Left colon (tissue), 2 donors: Measurements from ENCODE around the gene SYDE2. TPM values are rescaled to one million over a fixed set of nuclear protein-coding genes. Genes with fewer than 3 reads are reported as not detected.
"Not testable (repeated sequence)": the region's sequence is repeated elsewhere in the genome, so short reads cannot be mapped to it uniquely, and the experiment has no call there.

Experiments used
- ATAC-seq: fragments of 200-7000 bp; cut with Tn5 transposase; one replicate; pipeline ENCODE4 v1.9.1; 2020; ENCODE audit warnings: mild to moderate bottlenecking, moderate library complexity
- DNase-seq, 2 donors: peaks; one replicate each; pipeline ENCODE4 v3.0.0-alpha.2; 2020
- intact Hi-C, 2 donors: fragments of 100-400 bp; cut with DNase I in 1 of 2; cut with micrococcal nuclease in 1 of 2; formaldehyde crosslinking; loops; one replicate each; pipeline versions ENCODE4 v1.11.2 to v1.14.0; 2022; cut with DNase I, micrococcal nuclease
- total RNA-seq, 2 donors: library from RNA; stranded (reverse); fragmentation: NEBNext Ultra II Directional; extraction: Animal tissue kit (Norgen Biotek cat#: 25700); gene quantifications; one replicate each; pipeline ENCODE4 v1.2.1, GENCODE V29; 2021
- donor health status: DM: no; HTN: no; CAD: no.
- donor health status: DM: yes; HTN: yes; CAD: no.

The SYDE2 gene
- total RNA-seq, 2 donors from 2014 or later: 7.2 to 10.9 TPM

DNA sequence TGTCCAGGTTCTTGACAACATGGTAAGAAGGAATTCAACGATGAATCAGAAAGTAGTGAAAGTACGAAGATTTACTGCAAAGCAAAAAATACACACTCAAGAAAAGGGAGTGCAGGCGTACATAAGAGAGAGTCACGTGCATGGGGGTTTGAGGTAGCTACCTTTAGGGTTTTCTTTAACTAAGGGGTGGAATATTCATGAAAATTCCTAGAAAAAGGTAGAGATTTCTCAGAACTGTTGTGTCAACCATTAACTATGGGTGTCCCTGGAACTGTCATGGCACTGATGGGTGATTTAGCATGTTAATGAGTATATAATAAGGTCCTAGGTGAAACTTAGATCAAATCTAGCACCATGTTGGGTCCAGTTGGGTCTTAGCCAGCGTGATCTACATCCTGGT lies 22.5 kb upstream of the SYDE2 start:
- ATAC-seq (no peak), DNase-seq (no peak)
- intact Hi-C loops: no loop called here

DNA sequence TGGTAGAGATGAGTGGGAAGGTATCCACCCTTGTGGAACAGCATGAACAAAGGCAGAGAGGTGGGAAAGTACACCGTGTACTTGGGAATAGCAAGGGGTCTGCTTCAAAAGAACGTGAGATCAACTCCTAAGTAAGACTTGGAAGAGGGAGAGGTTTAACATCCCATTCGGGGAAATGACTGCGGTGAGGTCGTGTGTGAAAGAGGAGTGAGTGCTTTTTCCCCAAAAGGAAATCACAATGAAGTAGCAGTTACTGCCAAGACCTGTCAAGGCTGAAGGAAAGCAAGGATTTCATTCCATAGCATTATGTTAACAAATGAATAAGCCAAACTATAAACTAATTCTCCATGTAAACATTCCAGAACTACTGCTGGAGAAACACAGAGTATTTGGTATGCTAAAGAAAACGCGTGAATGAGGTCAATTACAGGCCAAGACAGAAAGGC lies 20.0 kb upstream of the SYDE2 start:
- no peak for DNase-seq
- ATAC-seq: no peak
- intact Hi-C loops: no loop called here

DNA sequence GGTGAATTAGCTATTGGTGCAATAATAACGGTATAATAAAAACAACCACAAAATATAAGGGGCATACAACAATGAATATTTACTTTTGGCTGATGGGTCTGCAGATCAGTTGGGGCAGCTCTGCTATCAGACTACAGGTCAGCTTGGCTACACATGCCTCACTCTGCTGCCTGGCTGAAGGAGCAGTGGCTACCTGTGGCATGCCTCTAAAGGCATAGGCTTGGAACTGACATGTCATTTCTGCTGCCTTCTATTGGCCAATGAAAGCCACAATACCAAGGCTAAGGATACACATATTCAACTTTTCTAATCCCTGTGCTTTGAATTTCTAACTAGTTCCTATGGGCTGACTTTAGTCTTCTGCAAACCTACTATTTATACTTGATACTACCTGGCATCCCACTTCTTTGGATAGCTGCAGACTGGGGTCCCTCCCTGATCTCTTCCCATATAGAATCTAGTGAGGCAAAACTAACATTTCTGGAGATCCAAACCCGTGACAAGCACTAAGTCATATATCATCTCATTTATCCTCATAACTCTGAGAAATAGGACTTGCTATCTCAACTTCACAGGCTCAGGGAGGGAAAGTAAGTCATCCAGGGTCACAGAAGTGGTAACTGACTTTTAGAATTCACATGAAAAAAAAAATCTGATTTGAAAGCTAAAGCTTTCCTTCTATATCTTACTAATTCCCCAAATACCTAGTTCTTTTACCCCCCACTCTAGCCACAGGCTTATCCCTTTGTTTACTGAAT lies 19.2 kb upstream of the SYDE2 start:
- intact Hi-C loops: no loop called here
- DNase-seq: no peak
- ATAC-seq: no peak

DNA sequence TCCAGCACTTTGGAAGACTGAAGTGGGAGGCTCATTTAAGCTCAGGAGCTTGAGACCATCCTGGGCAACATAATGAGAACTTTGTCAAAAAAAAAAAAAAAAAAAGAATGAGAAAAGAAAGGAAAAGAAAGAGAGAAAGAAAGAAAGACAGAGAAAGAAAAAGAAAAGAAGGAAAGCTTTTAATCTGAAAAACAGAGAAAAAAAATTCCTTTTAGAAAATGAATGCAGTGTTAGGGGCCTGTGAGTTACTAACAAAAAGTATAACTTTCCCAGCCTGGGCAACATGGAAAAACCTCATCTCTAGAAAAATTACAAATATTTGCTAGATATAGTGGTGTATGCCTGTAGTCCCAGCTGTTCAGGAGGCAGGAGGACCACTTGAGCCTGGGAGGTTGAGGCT lies 15.9 kb upstream of the SYDE2 start:
- intact Hi-C loops: no loop called here
- no peak for ATAC-seq
- no peak for DNase-seq

DNA sequence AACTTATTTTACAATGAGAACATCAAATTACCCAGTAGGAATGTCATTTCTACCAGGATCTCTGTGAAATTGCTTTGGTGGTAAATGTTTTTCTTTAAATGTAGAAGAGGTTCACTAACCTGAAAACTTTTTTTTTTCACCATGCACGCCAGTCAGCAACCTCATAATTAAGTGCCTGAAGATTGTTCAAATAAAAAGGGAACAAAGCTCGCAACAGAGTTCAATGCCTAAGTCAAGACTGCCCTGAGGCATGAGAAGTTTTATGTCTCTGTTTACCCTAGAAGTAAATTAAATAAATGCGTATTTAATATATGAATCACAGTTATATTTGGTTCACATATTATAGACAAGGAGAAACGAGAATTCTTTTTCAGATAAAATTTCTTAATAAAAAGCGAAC lies 13.8 kb upstream of the SYDE2 start:
- DNase-seq (no peak), ATAC-seq (no peak)
- intact Hi-C loops: no loop called here

DNA sequence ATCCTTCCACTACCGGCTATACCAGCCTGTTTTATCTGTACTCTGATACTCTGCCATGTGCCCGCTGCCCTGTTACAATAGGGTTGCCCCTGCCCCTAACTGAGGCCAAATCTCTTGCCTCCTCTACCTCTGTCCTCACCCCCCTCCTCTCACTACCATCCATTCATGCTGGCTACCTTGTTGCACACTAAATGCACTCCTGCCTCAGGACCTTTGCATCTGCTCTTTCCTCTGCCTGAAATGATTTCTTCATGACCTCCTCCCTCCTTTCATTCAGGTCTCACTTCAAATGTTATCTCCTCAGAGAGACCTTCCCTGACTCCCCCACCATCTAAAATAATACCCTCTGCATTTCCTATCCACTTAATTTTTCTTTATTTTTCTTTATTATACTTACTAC lies 7.7 kb upstream of the SYDE2 start:
- intact Hi-C loops: no loop called here
- DNase-seq (no peak), ATAC-seq (no peak)

DNA sequence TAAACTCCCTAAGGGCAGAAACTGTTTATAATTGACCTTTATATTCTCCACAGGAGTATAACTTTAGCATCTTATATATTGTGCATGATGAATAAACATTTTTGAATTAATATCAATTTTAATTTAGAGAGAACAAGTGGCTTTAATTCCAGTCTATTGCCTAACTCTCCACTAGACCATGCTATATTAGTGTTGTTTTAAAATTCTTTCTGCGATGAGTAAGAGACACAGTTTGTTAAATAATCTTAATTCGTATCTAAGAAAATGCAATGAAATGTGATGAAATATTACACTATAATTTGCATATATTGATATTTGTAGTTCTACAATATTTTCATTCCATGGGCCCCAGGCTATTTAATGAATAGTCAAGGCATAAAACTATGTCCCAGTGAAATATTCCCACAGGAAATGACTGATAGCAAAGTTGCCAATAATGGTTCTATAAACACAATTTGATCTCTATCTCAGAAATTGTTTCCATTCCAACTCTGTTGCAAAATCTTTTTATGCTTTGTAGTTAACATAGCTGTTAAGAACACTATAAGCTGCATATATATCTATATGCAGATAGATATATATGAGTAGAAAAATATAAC lies 2.9 kb upstream of the SYDE2 start:
- ATAC-seq: no peak
- intact Hi-C loops: no loop called here
- DNase-seq: no peak

DNA sequence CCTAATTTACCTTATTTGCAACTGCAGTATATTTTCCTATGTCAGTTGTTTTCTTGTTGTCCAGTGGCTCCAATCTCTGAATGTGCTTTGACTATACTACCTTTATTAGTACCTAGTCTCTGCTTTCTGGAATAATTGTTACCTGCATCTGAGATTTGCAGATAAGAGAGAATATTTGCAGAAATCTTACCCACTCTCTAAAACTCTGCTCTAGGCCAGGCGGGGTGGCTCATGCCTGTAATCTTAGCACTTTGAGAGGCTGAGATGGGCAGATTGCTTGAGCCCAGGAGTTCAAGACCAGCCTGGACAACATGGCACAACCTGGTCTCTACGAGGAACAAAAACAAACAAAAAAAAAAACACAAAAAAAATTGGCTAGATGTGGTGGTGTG lies 2.0 kb upstream of the SYDE2 start:
- no peak for ATAC-seq
- intact Hi-C loops: no loop called here
- DNase-seq: no peak

DNA sequence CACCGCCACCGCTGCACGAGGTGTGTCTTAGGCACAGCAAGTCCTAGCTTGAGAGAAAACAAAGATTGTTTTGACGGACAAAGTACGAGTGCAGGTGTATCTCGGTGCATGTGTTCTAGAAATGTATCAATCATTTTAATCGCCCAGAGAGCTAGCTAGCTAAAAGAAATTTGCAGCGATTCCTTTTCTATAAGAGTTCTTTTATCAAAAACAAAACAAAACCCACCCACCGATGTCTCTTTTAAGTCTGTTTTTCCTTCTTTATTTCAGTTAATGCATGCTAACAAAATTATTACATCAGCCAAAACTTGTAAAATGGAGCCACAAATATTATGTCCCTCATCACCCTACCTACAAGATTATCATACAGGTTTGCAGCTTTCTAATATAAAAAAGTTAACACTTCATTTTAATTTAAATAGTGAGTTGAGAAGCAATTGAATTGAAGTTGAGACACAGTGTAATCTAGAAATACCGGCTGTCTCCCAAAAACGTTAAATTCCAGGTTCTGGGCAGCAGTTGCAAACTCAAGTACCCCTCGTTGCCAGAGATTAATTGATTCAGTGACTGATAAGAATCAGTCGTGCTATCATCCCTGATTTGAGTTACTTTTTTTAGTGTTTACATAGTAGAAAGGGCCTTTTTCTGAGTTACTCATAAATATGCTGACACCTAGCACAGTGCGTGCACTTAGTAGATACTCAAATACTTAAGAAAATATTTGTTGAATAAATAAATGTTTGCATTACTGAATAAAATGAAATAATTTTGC lies 1.5 kb upstream of the SYDE2 start:
- DNase-seq: peak in 1 of 2 donors; percentile 59
- intact Hi-C loops: no loop called here
- ATAC-seq: peak; percentile 39

DNA sequence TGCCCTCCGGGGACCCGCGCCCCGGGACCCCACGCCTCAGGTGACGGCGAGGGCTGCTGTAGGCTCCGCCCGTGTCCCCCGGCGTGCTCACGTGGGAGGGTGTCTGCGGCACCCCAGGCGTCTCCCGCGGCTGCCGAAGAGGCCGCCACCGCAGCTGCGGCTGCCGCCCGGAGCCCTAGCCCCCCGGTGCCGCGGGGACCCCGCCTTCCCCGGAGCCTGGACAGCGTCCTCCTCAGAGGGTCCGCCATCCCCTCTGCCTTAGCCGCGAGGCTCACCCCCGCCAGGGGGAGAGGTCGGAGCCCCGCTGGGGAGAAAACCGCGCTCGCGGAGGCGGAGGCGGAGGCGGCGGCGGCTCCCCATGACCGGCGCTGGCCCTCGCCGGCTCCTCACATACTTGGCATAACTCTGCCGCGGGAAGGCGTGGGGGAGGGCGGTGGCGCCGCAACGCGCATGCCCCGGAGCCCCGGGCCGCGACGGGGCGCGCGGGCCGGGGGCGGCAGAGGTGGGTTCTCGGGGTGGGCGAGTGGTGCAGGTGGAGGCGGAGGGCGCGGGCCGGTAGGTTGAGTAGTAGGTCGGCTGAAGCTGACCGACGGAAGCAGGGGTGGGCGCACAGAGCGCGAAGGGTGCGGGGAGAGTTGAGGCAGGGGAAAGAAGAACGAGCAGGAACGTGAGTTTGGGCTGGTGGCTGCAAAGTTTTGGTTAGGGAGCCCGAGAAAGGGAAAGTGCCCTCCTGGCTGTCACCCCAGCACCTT lies 700 bp upstream of the SYDE2 start:
- DNase-seq (peak; percentile 65 to 82), ATAC-seq (peak; percentile 76)
- intact Hi-C loops: no loop called here

DNA sequence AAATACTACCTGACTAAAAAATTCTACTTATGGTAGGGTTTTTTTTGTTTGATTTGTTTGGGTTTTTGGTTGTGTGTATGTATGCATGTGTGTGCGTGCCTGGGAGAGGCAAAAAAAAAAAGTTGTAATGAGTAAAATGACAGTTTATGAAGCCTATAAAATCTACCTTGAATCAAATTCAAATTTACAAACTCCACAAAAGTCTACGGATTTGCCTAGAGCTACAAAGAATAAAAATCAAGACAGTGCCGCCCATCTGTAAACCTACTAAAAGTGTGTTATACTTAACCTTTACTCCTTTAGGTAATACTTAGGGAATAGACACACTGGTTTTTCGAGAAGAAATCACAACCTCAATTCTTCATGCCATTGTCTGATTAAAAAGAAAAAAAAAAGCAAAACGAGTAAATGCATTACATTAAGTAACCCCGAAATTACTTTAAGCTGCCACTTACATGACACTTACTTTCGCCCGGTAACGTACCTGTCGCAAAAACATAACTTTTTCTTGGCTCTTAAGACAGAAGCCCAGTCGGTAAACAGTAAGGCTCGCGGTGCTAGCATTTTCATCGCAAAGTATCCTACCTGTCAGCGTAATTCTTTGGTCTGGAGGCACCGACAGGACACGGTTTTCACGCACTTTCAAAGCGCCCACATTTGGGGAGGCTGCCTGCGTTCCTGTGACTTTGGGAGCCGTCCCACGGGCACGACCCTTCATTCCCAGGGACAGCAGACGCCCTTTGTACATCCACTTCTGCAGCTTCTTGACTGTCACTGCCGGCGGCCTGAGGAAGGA lies 951 bp downstream of the SYDE2 start:
- peak in 1 of 2 donors; percentile 43 for DNase-seq
- intact Hi-C loops: no loop called here
- peak; percentile 27 for ATAC-seq

DNA sequence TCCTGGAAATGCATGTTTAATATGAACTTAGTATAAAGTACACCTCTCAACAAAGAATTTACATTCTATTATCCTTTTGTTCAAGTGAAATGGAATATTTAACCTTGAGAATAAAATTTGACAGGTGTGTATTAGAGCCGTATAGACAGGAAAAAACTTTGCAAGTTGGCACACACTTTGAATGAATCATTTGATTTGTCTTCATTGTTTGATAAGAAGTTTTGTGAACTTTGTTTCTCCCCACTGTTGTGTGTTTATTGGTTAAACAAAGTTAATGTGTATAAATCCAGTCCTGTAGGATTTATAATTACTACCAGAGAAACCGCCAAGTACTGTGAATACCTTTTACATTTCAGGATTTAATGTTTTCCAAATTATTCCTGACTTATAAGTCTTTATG lies 2.0 kb downstream of the SYDE2 start:
- DNase-seq (no peak), ATAC-seq (peak; percentile 14)
- intact Hi-C loops: no loop called here

DNA sequence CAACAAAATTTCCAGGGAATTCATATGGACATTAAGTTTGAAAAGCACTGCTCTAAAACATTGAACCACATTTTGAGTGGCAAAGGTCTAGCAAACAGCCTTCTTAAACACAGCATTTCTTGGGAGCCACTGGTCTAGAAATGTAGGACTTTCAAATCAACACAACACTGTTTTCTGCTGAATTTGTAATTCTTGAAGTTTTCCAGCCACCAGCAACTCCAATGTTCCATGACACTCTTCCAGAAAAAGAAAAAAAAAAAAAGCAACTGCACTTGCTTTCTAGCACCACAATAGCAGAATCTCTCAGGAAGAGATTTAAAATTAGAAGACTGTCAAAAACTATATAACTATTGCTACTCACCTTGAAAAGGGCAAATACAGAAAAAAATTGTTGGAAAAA lies 4.5 kb downstream of the SYDE2 start:
- intact Hi-C loops: no loop called here
- DNase-seq: no peak
- no peak for ATAC-seq

DNA sequence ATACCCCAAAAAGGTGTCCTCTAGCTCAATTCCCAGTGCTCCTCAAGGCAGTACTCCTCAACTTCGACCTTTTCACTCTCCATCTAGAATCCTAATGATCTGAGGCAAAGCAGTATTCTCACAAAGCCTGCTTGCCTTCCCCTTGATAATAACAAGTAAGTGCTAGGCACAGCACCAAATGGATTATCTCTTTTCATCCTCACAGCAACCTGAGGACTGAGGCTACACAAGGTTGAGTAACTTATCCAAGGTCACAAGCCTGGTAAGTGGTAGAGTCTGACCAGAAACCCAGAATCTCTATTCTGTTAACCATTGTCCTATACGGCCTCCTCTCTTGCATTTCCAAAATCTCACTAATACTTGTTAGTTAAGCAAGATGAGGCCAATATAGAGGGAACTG lies 5.1 kb downstream of the SYDE2 start:
- ATAC-seq: no peak
- no peak for DNase-seq
- intact Hi-C loops: no loop called here

DNA sequence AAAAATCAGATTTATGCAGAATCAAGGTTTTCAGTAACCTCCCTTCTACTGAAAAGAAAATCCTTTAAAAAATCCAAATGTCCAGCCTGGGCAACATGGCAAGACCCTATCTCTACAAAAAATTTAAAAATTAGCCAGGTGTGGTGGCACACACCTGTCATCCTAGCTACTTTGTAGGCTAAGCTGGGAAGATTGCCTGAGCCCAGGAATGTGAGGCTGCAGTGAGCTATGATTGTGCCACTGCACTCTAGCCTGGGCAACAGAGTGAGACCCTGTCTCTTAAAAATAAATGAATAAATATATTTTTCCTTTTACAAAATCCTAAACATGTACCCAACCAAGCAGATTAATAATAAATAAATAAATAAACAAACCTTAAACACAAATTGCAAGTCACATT lies 8.7 kb downstream of the SYDE2 start:
- intact Hi-C loops, ATAC-seq: not testable (repeated sequence)

DNA sequence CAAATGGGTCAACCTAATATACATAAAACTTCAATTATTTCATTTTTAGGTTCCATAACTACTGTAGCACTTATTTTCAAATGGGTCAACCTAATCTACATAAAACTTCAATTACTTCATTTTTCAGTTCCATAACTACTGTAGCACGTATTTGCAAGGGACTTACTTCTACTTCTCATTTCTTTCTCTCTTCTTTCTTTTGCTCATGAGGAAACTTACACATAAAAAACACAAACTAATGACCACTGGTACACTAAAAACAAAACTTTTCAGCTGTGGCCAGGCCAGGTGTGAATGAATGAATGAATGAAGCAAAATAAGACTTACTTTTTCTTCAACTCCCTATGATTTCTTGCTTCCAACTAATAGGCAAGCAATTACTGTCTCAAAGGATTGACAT lies 11.7 kb downstream of the SYDE2 start:
- intact Hi-C loops: no loop called here
- DNase-seq: no peak
- no peak for ATAC-seq

More for the DNA sequence above, 8.7 kb downstream of the SYDE2 start:
- not testable (repeated sequence) for DNase-seq

DNA sequence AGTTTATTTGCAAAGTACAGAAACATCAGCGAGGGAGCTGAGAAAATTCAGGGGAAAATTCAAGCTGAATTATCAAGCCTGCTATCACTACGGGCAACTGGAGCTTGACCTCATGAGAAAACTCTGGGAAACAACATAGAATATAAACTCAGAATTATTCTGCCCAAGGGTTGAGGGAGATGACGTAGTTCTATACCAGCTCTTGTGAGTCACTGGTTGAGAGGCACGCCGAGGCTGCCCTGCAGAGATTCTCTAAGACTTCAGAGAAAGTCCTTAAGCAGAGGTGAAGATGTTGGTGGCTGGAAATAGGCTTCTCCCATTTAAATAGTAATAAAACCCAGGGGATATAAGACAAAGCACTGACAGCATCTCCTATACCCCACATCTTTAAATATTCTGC lies 12.3 kb downstream of the SYDE2 start:
- intact Hi-C loops: no loop called here
- ATAC-seq: no peak
- DNase-seq: no peak

DNA sequence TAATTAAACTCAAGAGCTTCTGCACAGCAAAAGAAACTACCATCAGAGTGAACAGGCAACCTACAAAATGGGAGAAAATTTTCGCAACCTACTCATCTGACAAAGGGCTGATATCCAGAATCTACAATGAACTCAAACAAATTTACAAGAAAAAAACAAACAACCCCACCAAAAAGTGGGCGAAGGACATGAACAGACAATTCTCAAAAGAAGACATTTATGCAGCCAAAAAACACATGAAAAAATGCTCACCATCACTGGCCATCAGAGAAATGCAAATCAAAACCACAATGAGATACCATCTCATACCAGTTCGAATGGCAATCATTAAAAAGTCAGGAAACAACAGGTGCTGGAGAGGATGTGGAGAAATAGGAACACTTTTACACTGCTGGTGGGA lies 13.8 kb downstream of the SYDE2 start:
- DNase-seq, ATAC-seq, intact Hi-C loops: not testable (repeated sequence)

DNA sequence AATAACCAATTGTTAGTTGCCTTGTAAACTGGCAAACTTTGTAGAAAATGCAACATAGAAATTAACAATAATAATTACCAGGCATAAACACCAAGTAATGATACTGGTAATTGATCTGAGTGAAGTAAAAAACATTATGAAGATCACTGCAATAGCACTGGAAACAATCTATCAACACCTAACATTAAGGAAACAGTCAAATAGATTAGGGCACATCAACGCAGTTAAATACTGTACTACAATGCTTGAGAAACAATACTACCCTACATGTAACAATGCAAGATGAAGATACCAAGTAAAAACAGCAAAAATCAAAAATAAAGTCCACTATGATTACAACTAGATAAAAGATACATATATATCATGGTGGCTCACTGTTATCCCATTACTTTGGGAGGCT lies 16.6 kb downstream of the SYDE2 start:
- DNase-seq (no peak), ATAC-seq (no peak)
- intact Hi-C loops: no loop called here
